Hepatocyte (in vitro differentiated cells): Measurements from ENCODE around the gene RCOR3.

Source experiments
- EZH2 ChIP-seq: fragments of 200-600 bp; sonication (generic); IDR thresholded peaks from 2 replicates; pipeline ENCODE4 v1.6.1; 2016; ENCODE audit warnings: antibody characterized with exemption, mild to moderate bottlenecking, borderline replicate concordance
- EZH2phosphoT487 ChIP-seq: fragments of 200-600 bp; sonication (generic); IDR thresholded peaks from one replicate; pipeline ENCODE4 v1.6.1; 2018; ENCODE audit warnings: antibody characterized with exemption, mild to moderate bottlenecking, low read depth, moderate library complexity; ENCODE audit not compliant: unreplicated experiment, severe bottlenecking
- TF ChIP-seq, protein P1 (sequence below): fragments of 200-600 bp; sonication (generic); IDR thresholded peaks from 2 replicates; pipeline ENCODE4 v1.5.1; 2016; ENCODE audit warnings: antibody characterized with exemption, mild to moderate bottlenecking; ENCODE audit not compliant: poor library complexity

DNA sequence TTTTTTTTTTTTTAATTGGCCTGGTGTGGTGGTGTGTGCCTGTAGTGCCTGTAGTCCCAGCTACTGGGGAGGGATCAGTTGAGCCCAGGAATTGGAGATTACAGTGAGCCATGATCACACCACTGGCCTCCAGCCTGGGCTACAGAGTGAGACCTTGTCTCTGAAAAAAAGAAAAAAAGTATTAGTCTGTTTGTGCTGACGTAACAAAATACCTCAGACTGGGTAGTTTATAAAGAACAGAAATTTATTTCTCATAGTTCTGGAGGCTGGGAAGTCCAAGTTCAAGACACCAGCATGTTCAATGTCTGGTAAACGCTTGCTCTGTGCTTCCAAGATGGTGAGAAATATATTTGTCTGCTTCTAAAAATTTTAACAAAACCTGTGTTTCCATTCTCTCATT lies 93.3 kb downstream of the RCOR3 start:
- TF ChIP-seq, protein P1, sequence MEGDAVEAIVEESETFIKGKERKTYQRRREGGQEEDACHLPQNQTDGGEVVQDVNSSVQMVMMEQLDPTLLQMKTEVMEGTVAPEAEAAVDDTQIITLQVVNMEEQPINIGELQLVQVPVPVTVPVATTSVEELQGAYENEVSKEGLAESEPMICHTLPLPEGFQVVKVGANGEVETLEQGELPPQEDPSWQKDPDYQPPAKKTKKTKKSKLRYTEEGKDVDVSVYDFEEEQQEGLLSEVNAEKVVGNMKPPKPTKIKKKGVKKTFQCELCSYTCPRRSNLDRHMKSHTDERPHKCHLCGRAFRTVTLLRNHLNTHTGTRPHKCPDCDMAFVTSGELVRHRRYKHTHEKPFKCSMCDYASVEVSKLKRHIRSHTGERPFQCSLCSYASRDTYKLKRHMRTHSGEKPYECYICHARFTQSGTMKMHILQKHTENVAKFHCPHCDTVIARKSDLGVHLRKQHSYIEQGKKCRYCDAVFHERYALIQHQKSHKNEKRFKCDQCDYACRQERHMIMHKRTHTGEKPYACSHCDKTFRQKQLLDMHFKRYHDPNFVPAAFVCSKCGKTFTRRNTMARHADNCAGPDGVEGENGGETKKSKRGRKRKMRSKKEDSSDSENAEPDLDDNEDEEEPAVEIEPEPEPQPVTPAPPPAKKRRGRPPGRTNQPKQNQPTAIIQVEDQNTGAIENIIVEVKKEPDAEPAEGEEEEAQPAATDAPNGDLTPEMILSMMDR: no peak
- TF ChIP-seq EZH2phosphoT487: no peak
- TF ChIP-seq EZH2: no peak
